HG03175 (cell line): ENCODE data around the gene ST6GALNAC6.

Experiments used
- ATAC-seq: cut with Tn5 transposase; IDR thresholded peaks from one replicate; pipeline ENCODE4 v1.9.1; 2021; ENCODE audit warnings: mild to moderate bottlenecking, moderate library complexity; ENCODE audit not compliant: unreplicated experiment

The ST6GALNAC6 gene

GRCh38 chr9:127899128-127899943 lies at the start of gene ST6GALNAC6:
ST6GALNAC6 (minus strand) TSS chr9:127899603; CDS start chr9:127897981, 1,622 bp downstream.
- peak; percentile 63 for ATAC-seq

- no peak for ATAC-seq
Observed at GRCh38 chr9:127947841-127948710, 48.7 kb upstream of the ST6GALNAC6 start.

GRCh38 chr9:127946728-127947127 lies 47.3 kb upstream of the ST6GALNAC6 start:
- no peak for ATAC-seq

GRCh38 chr9:127945942-127946341 lies 46.5 kb upstream of the ST6GALNAC6 start:
- no peak for ATAC-seq

- no peak for ATAC-seq
Observed at GRCh38 chr9:127945338-127945737, 45.9 kb upstream of the ST6GALNAC6 start.

GRCh38 chr9:127944586-127945218 lies 45.3 kb upstream of the ST6GALNAC6 start:
- ATAC-seq = no peak

- ATAC-seq = peak; percentile 56
Observed at GRCh38 chr9:127943731-127944144, 44.3 kb upstream of the ST6GALNAC6 start.

GRCh38 chr9:127943011-127943662 lies 43.7 kb upstream of the ST6GALNAC6 start:
- ATAC-seq = no peak

GRCh38 chr9:127942216-127943010 lies 43.0 kb upstream of the ST6GALNAC6 start:
- ATAC-seq = no peak

- no peak for ATAC-seq
Observed at GRCh38 chr9:127941961-127942215, 42.5 kb upstream of the ST6GALNAC6 start.

- no peak for ATAC-seq
Observed at GRCh38 chr9:127941062-127941960, 41.9 kb upstream of the ST6GALNAC6 start.

- no peak for ATAC-seq
Observed at GRCh38 chr9:127940593-127940992, 41.2 kb upstream of the ST6GALNAC6 start.

GRCh38 chr9:127938298-127938690 lies 38.9 kb upstream of the ST6GALNAC6 start:
- ATAC-seq = no peak

GRCh38 chr9:127937388-127938297 lies 38.2 kb upstream of the ST6GALNAC6 start, which contains the start of gene DPM2:
DPM2 (minus strand) TSS chr9:127937854; CDS start chr9:127937820, 34 bp downstream.
- ATAC-seq = peak; percentile 94

GRCh38 chr9:127937056-127937387 lies 37.6 kb upstream of the ST6GALNAC6 start:
- peak; percentile 14 for ATAC-seq

GRCh38 chr9:127936347-127936852 lies 37.0 kb upstream of the ST6GALNAC6 start:
- ATAC-seq = no peak

- ATAC-seq = no peak
Observed at GRCh38 chr9:127935765-127936221, 36.4 kb upstream of the ST6GALNAC6 start.

- no peak for ATAC-seq
Observed at GRCh38 chr9:127934986-127935385, 35.6 kb upstream of the ST6GALNAC6 start.
